HEK293 (cell line): Measurements from ENCODE around the gene UBAP1L.
A peak's percentile ranks its signal among the peaks of the same experiment; 100 is the strongest.

Source experiments
- CTCF ChIA-PET: fragments of 350-600 bp; formaldehyde crosslinking; extraction: SDS; loops from one replicate; lab custom pipeline; 2021; ENCODE audit warnings: antibody characterized with exemption; lab: Yijun Ruan, JAX
- POLR2A ChIA-PET: fragments of 300-600 bp; formaldehyde crosslinking; extraction: SDS; loops from one replicate; lab custom pipeline; 2020; ENCODE audit warnings: antibody characterized with exemption, inconsistent platforms; lab: Yijun Ruan, JAX
- H3K27ac ChIP-seq: fragments of 200-500 bp; sonication (Bioruptor generic); 2 replicates; pipeline ENCODE4 v1.5.1; 2014; ENCODE audit warnings: low read depth, low read length, control low read depth, inconsistent platforms; ENCODE audit errors: extremely low read depth
- H3K36me3 ChIP-seq, 2 experiments: fragments of 200-500 bp in 1 of 2; sonication (Bioruptor generic) in 1 of 2; 1 replicate in 1 of 2; 2 replicates in 1 of 2; pipeline ENCODE4 v1.5.1; 2014 to 2017; ENCODE audit warnings: inconsistent platforms in 2 of 2, low read length in 2 of 2; ENCODE audit not compliant: control insufficient read depth in 2 of 2, insufficient read depth in 1 of 2
- H3K4me1 ChIP-seq: fragments of 200-500 bp; sonication (Bioruptor generic); 2 replicates; pipeline ENCODE4 v1.5.1; 2014; ENCODE audit warnings: mild to moderate bottlenecking, low read length, inconsistent platforms; ENCODE audit not compliant: control insufficient read depth, insufficient read depth
- H3K4me3 ChIP-seq: 2 replicates; pipeline ENCODE4 v1.5.1; 2011; ENCODE audit warnings: low read depth, mild to moderate bottlenecking, control low read depth, low read length, moderate library complexity
- H3K9me3 ChIP-seq: fragments of 200-500 bp; sonication (Bioruptor generic); 2 replicates; pipeline ENCODE4 v1.5.1; 2014; ENCODE audit warnings: low read depth, low read length, inconsistent platforms; ENCODE audit not compliant: control insufficient read depth, insufficient read depth
- EGR2 ChIP-seq: fragments of 450-650 bp; formaldehyde crosslinking; IDR thresholded peaks from 2 replicates; pipeline ENCODE4 v1.5.1; 2016; ENCODE audit warnings: low read depth, missing biosample characterization, missing genetic modification characterization
- GLIS1 ChIP-seq: fragments of 450-650 bp; formaldehyde crosslinking; IDR thresholded peaks from 2 replicates; pipeline ENCODE4 v1.5.1; 2016; ENCODE audit warnings: missing biosample characterization, missing genetic modification characterization
- KLF10 ChIP-seq: fragments of 450-650 bp; IDR thresholded peaks from 2 replicates; pipeline ENCODE4 v1.5.1; 2018; ENCODE audit warnings: missing biosample characterization, mild to moderate bottlenecking, missing genetic modification characterization
- KLF9 ChIP-seq: fragments of 450-650 bp; formaldehyde crosslinking; IDR thresholded peaks from 2 replicates; pipeline ENCODE4 v1.5.1; 2016; ENCODE audit warnings: missing biosample characterization, missing genetic modification characterization, low read depth
- MYNN ChIP-seq: fragments of 450-650 bp; formaldehyde crosslinking; IDR thresholded peaks from 2 replicates; pipeline ENCODE4 v1.5.1; 2016; ENCODE audit warnings: missing biosample characterization, missing genetic modification characterization, borderline replicate concordance
- SP3 ChIP-seq: fragments of 450-650 bp; formaldehyde crosslinking; IDR thresholded peaks from 2 replicates; pipeline ENCODE4 v1.5.1; 2016; ENCODE audit warnings: missing biosample characterization, missing genetic modification characterization
- ZEB2 ChIP-seq: fragments of 450-650 bp; formaldehyde crosslinking; IDR thresholded peaks from 2 replicates; pipeline ENCODE4 v1.5.1; 2016; ENCODE audit warnings: missing biosample characterization, missing genetic modification characterization
- ZIC2 ChIP-seq: fragments of 450-650 bp; formaldehyde crosslinking; IDR thresholded peaks from 2 replicates; pipeline ENCODE4 v1.5.1; 2016; ENCODE audit warnings: missing biosample characterization, missing genetic modification characterization
- ZNF132 ChIP-seq: fragments of 450-650 bp; formaldehyde crosslinking; IDR thresholded peaks from 2 replicates; pipeline ENCODE4 v1.5.1; 2017; ENCODE audit warnings: missing biosample characterization, missing genetic modification characterization, borderline replicate concordance
- ZNF221 ChIP-seq: fragments of 450-650 bp; formaldehyde crosslinking; IDR thresholded peaks from 2 replicates; pipeline ENCODE4 v1.5.1; 2017; ENCODE audit warnings: missing biosample characterization, missing genetic modification characterization, borderline replicate concordance
- ZNF23 ChIP-seq: fragments of 450-650 bp; formaldehyde crosslinking; IDR thresholded peaks from 2 replicates; pipeline ENCODE4 v1.5.1; 2016; ENCODE audit warnings: missing biosample characterization, missing genetic modification characterization, borderline replicate concordance
- ZNF510 ChIP-seq: fragments of 450-650 bp; formaldehyde crosslinking; IDR thresholded peaks from 2 replicates; pipeline ENCODE4 v1.5.1; 2018; ENCODE audit warnings: mild to moderate bottlenecking, missing genetic modification characterization, missing biosample characterization; ENCODE audit not compliant: insufficient replicate concordance
- ZNF558 ChIP-seq: fragments of 450-650 bp; formaldehyde crosslinking; IDR thresholded peaks from 2 replicates; pipeline ENCODE4 v1.5.1; 2016; ENCODE audit warnings: missing biosample characterization, missing genetic modification characterization
- ZNF629 ChIP-seq: fragments of 450-650 bp; formaldehyde crosslinking; IDR thresholded peaks from 2 replicates; pipeline ENCODE4 v1.5.1; 2017; ENCODE audit warnings: missing biosample characterization, missing genetic modification characterization
- TF ChIP-seq, protein P1 (sequence below): sonication (generic); formaldehyde crosslinking; IDR thresholded peaks from 2 replicates; pipeline ENCODE4 v1.8.1; 2022; ENCODE audit warnings: mild to moderate bottlenecking, moderate library complexity, missing genetic modification reagents
- TF ChIP-seq, protein P2 (sequence below): fragments of 450-650 bp; IDR thresholded peaks from 2 replicates; pipeline ENCODE4 v1.5.1; 2018; ENCODE audit warnings: missing biosample characterization, mild to moderate bottlenecking, missing genetic modification characterization
- TF ChIP-seq, protein P3 (sequence below): fragments of 450-650 bp; formaldehyde crosslinking; IDR thresholded peaks from 2 replicates; pipeline ENCODE4 v1.5.1; 2016; ENCODE audit warnings: missing biosample characterization, missing genetic modification characterization
- TF ChIP-seq, protein P4 (sequence below): fragments of 450-650 bp; formaldehyde crosslinking; IDR thresholded peaks from 2 replicates; pipeline ENCODE4 v1.5.1; 2016; ENCODE audit warnings: missing biosample characterization, missing genetic modification characterization, borderline replicate concordance
- TF ChIP-seq, protein P5 (sequence below): fragments of 450-650 bp; formaldehyde crosslinking; IDR thresholded peaks from 2 replicates; pipeline ENCODE4 v1.5.1; 2017; ENCODE audit warnings: missing biosample characterization, missing genetic modification characterization
- TF ChIP-seq, protein P6 (sequence below): fragments of 450-650 bp; formaldehyde crosslinking; IDR thresholded peaks from 2 replicates; pipeline ENCODE4 v1.5.1; 2016; ENCODE audit warnings: missing biosample characterization, missing genetic modification characterization

UBAP1L gene

DNA sequence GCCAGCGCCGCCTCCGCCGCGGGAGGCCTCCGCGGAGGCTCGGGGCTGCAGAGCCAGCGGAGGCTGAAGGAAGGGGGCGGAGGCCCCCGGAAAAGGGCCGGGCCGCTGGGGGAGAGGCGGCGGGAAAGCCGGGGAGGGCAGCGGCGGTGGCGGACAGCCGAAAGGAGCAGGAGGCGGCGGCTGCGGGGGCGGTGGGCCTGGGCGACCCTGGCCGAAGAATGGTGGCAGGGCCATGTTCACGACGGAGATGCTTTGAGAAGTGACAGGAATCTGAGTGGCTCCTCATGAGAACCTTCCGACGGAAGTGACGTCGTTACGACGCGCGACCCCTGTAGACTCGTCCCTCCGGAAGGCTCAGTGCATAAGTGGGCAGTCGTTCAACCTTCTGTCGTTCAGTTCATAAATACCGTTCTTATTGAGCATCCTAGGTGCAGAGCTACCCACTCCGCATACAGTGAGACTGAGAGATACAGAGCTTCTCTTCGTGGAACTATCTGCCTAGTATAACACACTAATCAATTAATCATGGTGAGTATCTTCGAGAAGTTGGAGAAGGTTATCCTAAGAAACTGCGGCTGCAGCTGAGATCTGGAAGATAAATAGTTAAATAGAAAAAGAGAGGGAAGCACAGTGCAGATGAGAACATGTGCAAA, 18.7 kb upstream of the UBAP1L start, which contains the start of gene PDCD7 (continued):
- TF ChIP-seq EGR2 (peak; percentile 65), ZNF629 (tag by site-specific recombination) (peak; percentile 90), ZIC2 (tag by site-specific recombination) (no peak), ZEB2 (tag by site-specific recombination) (0 out of 2 replicates have a peak, but pooled peaks have one; percentile 28), ZNF510 (tag by site-specific recombination) (no peak), ZNF132 (tag by site-specific recombination) (no peak), GLIS1 (tag by site-specific recombination) (peak; percentile 52), SP3 (peak; percentile 71)
- TF ChIP-seq, protein P1, sequence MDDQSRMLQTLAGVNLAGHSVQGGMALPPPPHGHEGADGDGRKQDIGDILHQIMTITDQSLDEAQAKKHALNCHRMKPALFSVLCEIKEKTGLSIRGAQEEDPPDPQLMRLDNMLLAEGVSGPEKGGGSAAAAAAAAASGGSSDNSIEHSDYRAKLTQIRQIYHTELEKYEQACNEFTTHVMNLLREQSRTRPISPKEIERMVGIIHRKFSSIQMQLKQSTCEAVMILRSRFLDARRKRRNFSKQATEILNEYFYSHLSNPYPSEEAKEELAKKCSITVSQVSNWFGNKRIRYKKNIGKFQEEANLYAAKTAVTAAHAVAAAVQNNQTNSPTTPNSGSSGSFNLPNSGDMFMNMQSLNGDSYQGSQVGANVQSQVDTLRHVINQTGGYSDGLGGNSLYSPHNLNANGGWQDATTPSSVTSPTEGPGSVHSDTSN (CRISPR knock-in tag): no peak
- TF ChIP-seq, protein P2, sequence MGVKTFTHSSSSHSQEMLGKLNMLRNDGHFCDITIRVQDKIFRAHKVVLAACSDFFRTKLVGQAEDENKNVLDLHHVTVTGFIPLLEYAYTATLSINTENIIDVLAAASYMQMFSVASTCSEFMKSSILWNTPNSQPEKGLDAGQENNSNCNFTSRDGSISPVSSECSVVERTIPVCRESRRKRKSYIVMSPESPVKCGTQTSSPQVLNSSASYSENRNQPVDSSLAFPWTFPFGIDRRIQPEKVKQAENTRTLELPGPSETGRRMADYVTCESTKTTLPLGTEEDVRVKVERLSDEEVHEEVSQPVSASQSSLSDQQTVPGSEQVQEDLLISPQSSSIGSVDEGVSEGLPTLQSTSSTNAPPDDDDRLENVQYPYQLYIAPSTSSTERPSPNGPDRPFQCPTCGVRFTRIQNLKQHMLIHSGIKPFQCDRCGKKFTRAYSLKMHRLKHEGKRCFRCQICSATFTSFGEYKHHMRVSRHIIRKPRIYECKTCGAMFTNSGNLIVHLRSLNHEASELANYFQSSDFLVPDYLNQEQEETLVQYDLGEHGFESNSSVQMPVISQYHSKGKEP (tag by site-specific recombination): no peak
- TF ChIP-seq, protein P3, sequence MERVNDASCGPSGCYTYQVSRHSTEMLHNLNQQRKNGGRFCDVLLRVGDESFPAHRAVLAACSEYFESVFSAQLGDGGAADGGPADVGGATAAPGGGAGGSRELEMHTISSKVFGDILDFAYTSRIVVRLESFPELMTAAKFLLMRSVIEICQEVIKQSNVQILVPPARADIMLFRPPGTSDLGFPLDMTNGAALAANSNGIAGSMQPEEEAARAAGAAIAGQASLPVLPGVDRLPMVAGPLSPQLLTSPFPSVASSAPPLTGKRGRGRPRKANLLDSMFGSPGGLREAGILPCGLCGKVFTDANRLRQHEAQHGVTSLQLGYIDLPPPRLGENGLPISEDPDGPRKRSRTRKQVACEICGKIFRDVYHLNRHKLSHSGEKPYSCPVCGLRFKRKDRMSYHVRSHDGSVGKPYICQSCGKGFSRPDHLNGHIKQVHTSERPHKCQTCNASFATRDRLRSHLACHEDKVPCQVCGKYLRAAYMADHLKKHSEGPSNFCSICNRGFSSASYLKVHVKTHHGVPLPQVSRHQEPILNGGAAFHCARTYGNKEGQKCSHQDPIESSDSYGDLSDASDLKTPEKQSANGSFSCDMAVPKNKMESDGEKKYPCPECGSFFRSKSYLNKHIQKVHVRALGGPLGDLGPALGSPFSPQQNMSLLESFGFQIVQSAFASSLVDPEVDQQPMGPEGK (tag by site-specific recombination): peak; percentile 54; the same call in 1 of the 2 replicates
- TF ChIP-seq, protein P4, sequence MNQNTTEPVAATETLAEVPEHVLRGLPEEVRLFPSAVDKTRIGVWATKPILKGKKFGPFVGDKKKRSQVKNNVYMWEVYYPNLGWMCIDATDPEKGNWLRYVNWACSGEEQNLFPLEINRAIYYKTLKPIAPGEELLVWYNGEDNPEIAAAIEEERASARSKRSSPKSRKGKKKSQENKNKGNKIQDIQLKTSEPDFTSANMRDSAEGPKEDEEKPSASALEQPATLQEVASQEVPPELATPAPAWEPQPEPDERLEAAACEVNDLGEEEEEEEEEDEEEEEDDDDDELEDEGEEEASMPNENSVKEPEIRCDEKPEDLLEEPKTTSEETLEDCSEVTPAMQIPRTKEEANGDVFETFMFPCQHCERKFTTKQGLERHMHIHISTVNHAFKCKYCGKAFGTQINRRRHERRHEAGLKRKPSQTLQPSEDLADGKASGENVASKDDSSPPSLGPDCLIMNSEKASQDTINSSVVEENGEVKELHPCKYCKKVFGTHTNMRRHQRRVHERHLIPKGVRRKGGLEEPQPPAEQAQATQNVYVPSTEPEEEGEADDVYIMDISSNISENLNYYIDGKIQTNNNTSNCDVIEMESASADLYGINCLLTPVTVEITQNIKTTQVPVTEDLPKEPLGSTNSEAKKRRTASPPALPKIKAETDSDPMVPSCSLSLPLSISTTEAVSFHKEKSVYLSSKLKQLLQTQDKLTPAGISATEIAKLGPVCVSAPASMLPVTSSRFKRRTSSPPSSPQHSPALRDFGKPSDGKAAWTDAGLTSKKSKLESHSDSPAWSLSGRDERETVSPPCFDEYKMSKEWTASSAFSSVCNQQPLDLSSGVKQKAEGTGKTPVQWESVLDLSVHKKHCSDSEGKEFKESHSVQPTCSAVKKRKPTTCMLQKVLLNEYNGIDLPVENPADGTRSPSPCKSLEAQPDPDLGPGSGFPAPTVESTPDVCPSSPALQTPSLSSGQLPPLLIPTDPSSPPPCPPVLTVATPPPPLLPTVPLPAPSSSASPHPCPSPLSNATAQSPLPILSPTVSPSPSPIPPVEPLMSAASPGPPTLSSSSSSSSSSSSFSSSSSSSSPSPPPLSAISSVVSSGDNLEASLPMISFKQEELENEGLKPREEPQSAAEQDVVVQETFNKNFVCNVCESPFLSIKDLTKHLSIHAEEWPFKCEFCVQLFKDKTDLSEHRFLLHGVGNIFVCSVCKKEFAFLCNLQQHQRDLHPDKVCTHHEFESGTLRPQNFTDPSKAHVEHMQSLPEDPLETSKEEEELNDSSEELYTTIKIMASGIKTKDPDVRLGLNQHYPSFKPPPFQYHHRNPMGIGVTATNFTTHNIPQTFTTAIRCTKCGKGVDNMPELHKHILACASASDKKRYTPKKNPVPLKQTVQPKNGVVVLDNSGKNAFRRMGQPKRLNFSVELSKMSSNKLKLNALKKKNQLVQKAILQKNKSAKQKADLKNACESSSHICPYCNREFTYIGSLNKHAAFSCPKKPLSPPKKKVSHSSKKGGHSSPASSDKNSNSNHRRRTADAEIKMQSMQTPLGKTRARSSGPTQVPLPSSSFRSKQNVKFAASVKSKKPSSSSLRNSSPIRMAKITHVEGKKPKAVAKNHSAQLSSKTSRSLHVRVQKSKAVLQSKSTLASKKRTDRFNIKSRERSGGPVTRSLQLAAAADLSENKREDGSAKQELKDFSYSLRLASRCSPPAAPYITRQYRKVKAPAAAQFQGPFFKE (tag by site-specific recombination): no peak

DNA sequence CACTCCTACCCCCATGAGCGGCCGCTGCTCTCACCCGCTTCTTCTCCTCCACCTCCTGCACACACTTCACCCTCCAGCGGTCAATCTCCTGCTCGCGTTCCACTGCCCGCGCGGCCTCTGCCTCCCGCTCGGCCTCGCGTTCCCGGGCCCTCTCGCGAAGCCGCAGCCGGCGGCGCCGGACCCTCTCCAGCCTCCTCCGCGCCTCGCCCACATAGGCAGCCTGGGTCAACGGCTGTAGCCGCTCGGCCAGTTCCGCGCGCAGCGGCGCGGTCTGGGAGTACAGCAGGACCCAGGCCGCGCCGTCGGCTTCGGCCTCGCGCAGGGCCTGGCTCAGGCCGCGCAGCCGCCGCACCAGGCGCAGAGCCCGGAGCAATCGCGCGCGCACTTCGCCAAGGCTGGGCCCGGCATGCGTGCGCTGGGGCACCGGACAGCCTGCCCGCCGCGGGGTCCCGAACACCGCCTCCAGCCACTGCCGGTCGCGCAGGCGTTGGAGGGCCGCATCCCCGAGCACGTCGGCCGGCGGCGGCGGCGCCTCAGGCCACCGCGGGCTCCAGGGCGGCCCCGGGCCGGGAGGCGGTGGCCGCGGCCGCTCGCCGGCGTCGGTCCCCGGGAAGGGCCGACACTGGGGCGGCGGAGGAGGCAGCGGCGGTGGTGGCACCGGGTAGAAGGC, 18.0 kb upstream of the UBAP1L start:
- Histone ChIP-seq H3K9me3 (no peaks in the 10 kb centered on the region), H3K4me1 (no peaks in the 10 kb centered on the region), H3K4me3 (peak overlapping the region; percentile 73), H3K36me3 (peaks cover 8 to 25% of the 10 kb centered on the region in 2 experiments), H3K27ac (peak overlapping the region; percentile 69; the same call in 1 of the 2 replicates)
- CTCF ChIA-PET: interaction anchor here (0.7 kb wide), 1 partner anchor 99 kb away, joined by 3 read pairs; no protein-coding TSS in a partner anchor
- POLR2A ChIA-PET: interaction anchor here (0.9 to 1.7 kb wide), 4 partner anchors 16 to 98 kb away, joined by 3 to 17 read pairs (median 4); partner anchors contain the start of genes CLPX and UBAP1L
- TF ChIP-seq, protein P5, sequence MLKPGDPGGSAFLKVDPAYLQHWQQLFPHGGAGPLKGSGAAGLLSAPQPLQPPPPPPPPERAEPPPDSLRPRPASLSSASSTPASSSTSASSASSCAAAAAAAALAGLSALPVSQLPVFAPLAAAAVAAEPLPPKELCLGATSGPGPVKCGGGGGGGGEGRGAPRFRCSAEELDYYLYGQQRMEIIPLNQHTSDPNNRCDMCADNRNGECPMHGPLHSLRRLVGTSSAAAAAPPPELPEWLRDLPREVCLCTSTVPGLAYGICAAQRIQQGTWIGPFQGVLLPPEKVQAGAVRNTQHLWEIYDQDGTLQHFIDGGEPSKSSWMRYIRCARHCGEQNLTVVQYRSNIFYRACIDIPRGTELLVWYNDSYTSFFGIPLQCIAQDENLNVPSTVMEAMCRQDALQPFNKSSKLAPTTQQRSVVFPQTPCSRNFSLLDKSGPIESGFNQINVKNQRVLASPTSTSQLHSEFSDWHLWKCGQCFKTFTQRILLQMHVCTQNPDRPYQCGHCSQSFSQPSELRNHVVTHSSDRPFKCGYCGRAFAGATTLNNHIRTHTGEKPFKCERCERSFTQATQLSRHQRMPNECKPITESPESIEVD (tag by site-specific recombination): no peak
- no peak for TF ChIP-seq KLF9 (tag by site-specific recombination)
- TF ChIP-seq ZNF221 (tag by site-specific recombination): no peak
- TF ChIP-seq MYNN (tag by site-specific recombination): no peak
- no peak for TF ChIP-seq ZNF23 (tag by site-specific recombination)
- TF ChIP-seq, protein P6, sequence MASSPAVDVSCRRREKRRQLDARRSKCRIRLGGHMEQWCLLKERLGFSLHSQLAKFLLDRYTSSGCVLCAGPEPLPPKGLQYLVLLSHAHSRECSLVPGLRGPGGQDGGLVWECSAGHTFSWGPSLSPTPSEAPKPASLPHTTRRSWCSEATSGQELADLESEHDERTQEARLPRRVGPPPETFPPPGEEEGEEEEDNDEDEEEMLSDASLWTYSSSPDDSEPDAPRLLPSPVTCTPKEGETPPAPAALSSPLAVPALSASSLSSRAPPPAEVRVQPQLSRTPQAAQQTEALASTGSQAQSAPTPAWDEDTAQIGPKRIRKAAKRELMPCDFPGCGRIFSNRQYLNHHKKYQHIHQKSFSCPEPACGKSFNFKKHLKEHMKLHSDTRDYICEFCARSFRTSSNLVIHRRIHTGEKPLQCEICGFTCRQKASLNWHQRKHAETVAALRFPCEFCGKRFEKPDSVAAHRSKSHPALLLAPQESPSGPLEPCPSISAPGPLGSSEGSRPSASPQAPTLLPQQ: no peak
- no peak for TF ChIP-seq ZNF558
- no peak for TF ChIP-seq KLF10 (tag by site-specific recombination)
